Loucy (cell line): ENCODE results near the gene DOK6.

Experiments used
- H2AFZ ChIP-seq: fragments of 200-600 bp; sonication (generic); 2 replicates; pipeline ENCODE4 v1.6.0; 2016; ENCODE audit warnings: antibody characterized with exemption, mild to moderate bottlenecking, low read length, moderate library complexity
- H3F3A ChIP-seq: fragments of 200-600 bp; 2 replicates; pipeline ENCODE4 v1.6.0; 2016; ENCODE audit warnings: antibody characterized with exemption, low read depth, mild to moderate bottlenecking
- H3K27me3 ChIP-seq: fragments of 200-600 bp; sonication (generic); 2 replicates; pipeline ENCODE4 v1.6.1; 2014; ENCODE audit warnings: low read length, mild to moderate bottlenecking; ENCODE audit not compliant: insufficient read depth, poor library complexity, severe bottlenecking
- H3K36me3 ChIP-seq: fragments of 200-600 bp; sonication (generic); 2 replicates; pipeline ENCODE4 v1.6.1; 2016; ENCODE audit warnings: low read length; ENCODE audit not compliant: insufficient read depth
- H3K4me1 ChIP-seq: fragments of 200-600 bp; sonication (generic); 2 replicates; pipeline ENCODE4 v1.5.1; 2014; ENCODE audit warnings: low read length, mild to moderate bottlenecking; ENCODE audit not compliant: insufficient read depth, poor library complexity, severe bottlenecking
- H3K4me2 ChIP-seq: fragments of 200-600 bp; sonication (generic); 2 replicates; pipeline ENCODE4 v1.6.0; 2014; ENCODE audit warnings: antibody characterized with exemption, low read length, low read depth, mild to moderate bottlenecking; ENCODE audit not compliant: poor library complexity, severe bottlenecking
- H3K4me3 ChIP-seq: fragments of 200-600 bp; sonication (generic); 2 replicates; pipeline ENCODE4 v1.5.1; 2014; ENCODE audit warnings: low read length, mild to moderate bottlenecking, mixed read lengths; ENCODE audit not compliant: poor library complexity, severe bottlenecking
- H3K79me2 ChIP-seq: fragments of 200-600 bp; sonication (generic); 2 replicates; pipeline ENCODE4 v1.6.1; 2014; ENCODE audit warnings: low read length; ENCODE audit not compliant: insufficient read depth
- H3K9ac ChIP-seq: fragments of 200-600 bp; sonication (generic); 2 replicates; pipeline ENCODE4 v1.6.0; 2014; ENCODE audit warnings: mild to moderate bottlenecking, low read depth, low read length, moderate library complexity; ENCODE audit not compliant: poor library complexity, severe bottlenecking
- H3K9me2 ChIP-seq: fragments of 200-600 bp; sonication (generic); replicated peaks from 2 replicates; pipeline ENCODE4 v1.6.1; 2016; ENCODE audit warnings: low read depth, low read length, mixed read lengths
- H3K9me3 ChIP-seq: fragments of 200-600 bp; sonication (generic); 2 replicates; pipeline ENCODE4 v1.6.1; 2014; ENCODE audit warnings: mild to moderate bottlenecking, antibody characterized with exemption, low read length, low read depth; ENCODE audit not compliant: insufficient read depth
- H4K20me1 ChIP-seq: fragments of 200-600 bp; sonication (generic); 2 replicates; pipeline ENCODE4 v1.6.0; 2014; ENCODE audit warnings: antibody characterized with exemption, low read length, mild to moderate bottlenecking; ENCODE audit not compliant: insufficient read depth, poor library complexity, severe bottlenecking
- CTCF ChIP-seq: fragments of 200-600 bp; sonication (generic); conservative IDR thresholded peaks from 2 replicates; pipeline ENCODE4 v1.5.1; 2014; ENCODE audit warnings: mild to moderate bottlenecking, antibody characterized with exemption, low read length
- EZH2phosphoT487 ChIP-seq: fragments of 200-600 bp; IDR thresholded peaks from 2 replicates; pipeline ENCODE4 v1.6.1; 2018; ENCODE audit warnings: antibody characterized with exemption, mild to moderate bottlenecking, moderate library complexity, borderline replicate concordance

DOK6 gene

GRCh38 chr18:69584429-69584828 lies 183.7 kb downstream of the DOK6 start:
- Histone ChIP-seq H4K20me1 (no peaks in the 10 kb centered on the region), H3K4me1 (no peaks in the 10 kb centered on the region), H3K4me2 (no peak overlapping the region), H3K4me3 (no peak overlapping the region), H3K9me2 (no peaks in the 10 kb centered on the region), H3F3A (no peaks in the 10 kb centered on the region), H3K9me3 (no peaks in the 10 kb centered on the region), H2AFZ (no peak overlapping the region), H3K27me3 (no peaks in the 10 kb centered on the region), H3K9ac (no peak overlapping the region), H3K36me3 (no peaks in the 10 kb centered on the region), H3K79me2 (no peaks in the 10 kb centered on the region)
- TF ChIP-seq EZH2phosphoT487 (no peak), CTCF (no peak)

GRCh38 chr18:69585696-69586095 lies 185.0 kb downstream of the DOK6 start:
- H3K79me2 ChIP-seq, result no peaks in the 10 kb centered on the region
- no peak overlapping the region for H3K9ac ChIP-seq
- H3K36me3 ChIP-seq, result no peaks in the 10 kb centered on the region
- no peak overlapping the region for H3K4me2 ChIP-seq
- no peaks in the 10 kb centered on the region for H3K27me3 ChIP-seq
- H3K4me1 ChIP-seq, result no peaks in the 10 kb centered on the region
- H4K20me1 ChIP-seq, result no peaks in the 10 kb centered on the region
- no peaks in the 10 kb centered on the region for H3K9me3 ChIP-seq
- H3K9me2 ChIP-seq, result no peaks in the 10 kb centered on the region
- no peaks in the 10 kb centered on the region for H3F3A ChIP-seq
- no peak overlapping the region for H3K4me3 ChIP-seq
- no peak for TF ChIP-seq CTCF
- TF ChIP-seq EZH2phosphoT487, result no peak
- H2AFZ ChIP-seq, result no peak overlapping the region

- no peak overlapping the region for H3K4me2 ChIP-seq
- H3K9me3 ChIP-seq, result no peaks in the 10 kb centered on the region
- H3K79me2 ChIP-seq, result no peaks in the 10 kb centered on the region
- H3K4me1 ChIP-seq, result no peaks in the 10 kb centered on the region
- H3K9ac ChIP-seq, result no peak overlapping the region
- H3K27me3 ChIP-seq, result no peaks in the 10 kb centered on the region
- no peak overlapping the region for H3K4me3 ChIP-seq
- H2AFZ ChIP-seq, result no peak overlapping the region
- no peaks in the 10 kb centered on the region for H3F3A ChIP-seq
- no peaks in the 10 kb centered on the region for H4K20me1 ChIP-seq
- no peaks in the 10 kb centered on the region for H3K9me2 ChIP-seq
- TF ChIP-seq CTCF (no peak), EZH2phosphoT487 (no peak)
- H3K36me3 ChIP-seq, result no peaks in the 10 kb centered on the region
These were observed 185.8 kb downstream of the DOK6 start for GRCh38 chr18:69586537-69586936.
